GM23248 (cell line): ENCODE measurements around the gene MAGEL2. TPM values are rescaled to one million over a fixed set of nuclear protein-coding genes. Genes with fewer than 3 reads are reported as not detected.

Experiments used
- DNase-seq: peaks from one replicate; pipeline ENCODE4 v3.0.0-alpha.2; 2015
- H2AFZ ChIP-seq: fragments of 200-600 bp; sonication (generic); 2 replicates; pipeline ENCODE4 v1.6.1; 2016; ENCODE audit warnings: antibody characterized with exemption
- H3F3A ChIP-seq: fragments of 200-600 bp; sonication (generic); 2 replicates; pipeline ENCODE4 v1.6.1; 2016; ENCODE audit warnings: mild to moderate bottlenecking, antibody characterized with exemption, mixed run types; ENCODE audit not compliant: insufficient read depth
- H3K27ac ChIP-seq: fragments of 200-600 bp; sonication (generic); 2 replicates; pipeline ENCODE4 v1.5.1; 2016; ENCODE audit warnings: mild to moderate bottlenecking
- H3K27me3 ChIP-seq: fragments of 200-600 bp; sonication (generic); replicated peaks from 2 replicates; pipeline ENCODE4 v1.6.1; 2016; ENCODE audit warnings: mild to moderate bottlenecking; ENCODE audit not compliant: insufficient read depth
- H3K36me3 ChIP-seq: fragments of 200-600 bp; sonication (generic); 2 replicates; pipeline ENCODE4 v1.6.1; 2016; ENCODE audit warnings: low read depth, mild to moderate bottlenecking
- H3K4me1 ChIP-seq: fragments of 200-600 bp; sonication (generic); 2 replicates; pipeline ENCODE4 v1.6.1; 2016; ENCODE audit warnings: mild to moderate bottlenecking; ENCODE audit not compliant: insufficient read depth
- H3K4me2 ChIP-seq: fragments of 200-600 bp; sonication (generic); one replicate; pipeline ENCODE4 v1.6.1; 2016; ENCODE audit warnings: mild to moderate bottlenecking; ENCODE audit not compliant: unreplicated experiment
- H3K4me3 ChIP-seq: fragments of 200-600 bp; sonication (generic); 2 replicates; pipeline ENCODE4 v1.5.1; 2016; ENCODE audit warnings: mild to moderate bottlenecking
- H3K79me2 ChIP-seq: fragments of 200-600 bp; sonication (generic); 2 replicates; pipeline ENCODE4 v1.6.1; 2016; ENCODE audit warnings: mild to moderate bottlenecking; ENCODE audit not compliant: insufficient read depth
- H3K9ac ChIP-seq: fragments of 200-600 bp; sonication (generic); 2 replicates; pipeline ENCODE4 v1.6.1; 2016; ENCODE audit warnings: mild to moderate bottlenecking
- H3K9me2 ChIP-seq: fragments of 200-600 bp; sonication (generic); 2 replicates; pipeline ENCODE4 v1.6.1; 2016; ENCODE audit warnings: mixed run types, mild to moderate bottlenecking, moderate library complexity; ENCODE audit not compliant: insufficient read depth
- H3K9me3 ChIP-seq: fragments of 200-600 bp; sonication (generic); one replicate; pipeline ENCODE4 v1.6.1; 2017; ENCODE audit warnings: low read depth
- H4K20me1 ChIP-seq: fragments of 200-600 bp; sonication (generic); 2 replicates; pipeline ENCODE4 v1.6.0; 2016; ENCODE audit not compliant: insufficient read depth
- EZH2 ChIP-seq: fragments of 200-600 bp; sonication (generic); IDR thresholded peaks from 2 replicates; pipeline ENCODE4 v1.6.1; 2018; ENCODE audit warnings: antibody characterized with exemption, mild to moderate bottlenecking; ENCODE audit not compliant: insufficient read depth, poor library complexity, severe bottlenecking
- EZH2phosphoT487 ChIP-seq: fragments of 200-600 bp; sonication (generic); IDR thresholded peaks from 2 replicates; pipeline ENCODE4 v1.6.1; 2018; ENCODE audit warnings: antibody characterized with exemption, moderate library complexity, mild to moderate bottlenecking, low read depth; ENCODE audit not compliant: insufficient read depth
- WGBS, 2 experiments: methylation state at CpG; one replicate each; pipeline ENCODE4 v1.1.6; 2015 to 2017; ENCODE audit warnings: low lambda C conversion rate in 2 of 2, low coverage in 1 of 2; ENCODE audit errors: missing lambda C conversion rate in 2 of 2; 5-methylcytosine and 5-hydroxymethylcytosine counted together
- in situ Hi-C: fragments of 300-500 bp; cut with MboI; formaldehyde crosslinking; loops from 2 replicates; pipeline ENCODE4 v1.15.0; 2020
- polyA plus RNA-seq: library from polyadenylated mRNA; unstranded; fragments of >200 nt; fragmentation: Nextera tagmentation; extraction: Ambion mirVana; gene quantifications from 2 replicates; pipeline ENCODE4 v1.2.1, GENCODE V29; 2016
- total RNA-seq: library from RNA; depleted of rRNA; stranded (reverse); fragments of >200 nt; shearing (Covaris generic); gene quantifications from 2 replicates; pipeline ENCODE4 v1.2.3, GENCODE V29; 2014; rRNA removed

The MAGEL2 gene
- total and polyA plus RNA-seq, 2 experiments from 2014 or later: 0.14 to 0.22 TPM

DNA sequence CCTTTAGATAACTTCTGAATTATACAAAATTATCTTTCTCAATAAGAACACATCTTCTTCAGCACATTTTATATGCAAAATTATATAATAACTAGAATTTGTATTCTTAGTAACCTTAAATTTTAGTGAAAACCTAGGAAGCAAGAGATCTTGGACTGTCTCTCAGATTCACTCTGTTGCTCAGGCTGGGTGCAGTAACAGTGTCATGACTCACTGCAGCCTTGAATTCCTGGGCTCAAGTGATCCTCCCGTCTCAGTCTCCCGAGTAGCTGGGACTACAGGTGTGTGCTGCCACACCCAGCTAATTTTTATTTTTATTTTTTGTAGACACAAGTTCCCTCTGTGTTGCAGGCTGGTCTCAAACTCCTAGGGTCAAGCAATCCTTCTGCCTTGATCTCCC is 52.3 kb downstream of the MAGEL2 start:
- WGBS, 2 experiments: 9% methylated on average over 2 of the region's 2 CpGs
- no peaks in the 10 kb centered on the region for H3F3A ChIP-seq
- no peaks in the 10 kb centered on the region for H3K27me3 ChIP-seq
- H3K9me2 ChIP-seq: no peaks in the 10 kb centered on the region
- in situ Hi-C loops: no loop called here
- no peaks in the 10 kb centered on the region for H3K36me3 ChIP-seq
- H3K9me3 ChIP-seq: no peaks in the 10 kb centered on the region
- no peaks in the 10 kb centered on the region for H3K4me1 ChIP-seq
- H3K4me3 ChIP-seq: no peak overlapping the region
- H3K4me2 ChIP-seq: no peak overlapping the region
- H4K20me1 ChIP-seq: no peaks in the 10 kb centered on the region
- H3K27ac ChIP-seq: no peak overlapping the region
- no peak overlapping the region for H2AFZ ChIP-seq
- no peaks in the 10 kb centered on the region for H3K79me2 ChIP-seq
- no peak overlapping the region for H3K9ac ChIP-seq
- TF ChIP-seq EZH2phosphoT487: no peak
- no peak for TF ChIP-seq EZH2
- DNase-seq: no peak

DNA sequence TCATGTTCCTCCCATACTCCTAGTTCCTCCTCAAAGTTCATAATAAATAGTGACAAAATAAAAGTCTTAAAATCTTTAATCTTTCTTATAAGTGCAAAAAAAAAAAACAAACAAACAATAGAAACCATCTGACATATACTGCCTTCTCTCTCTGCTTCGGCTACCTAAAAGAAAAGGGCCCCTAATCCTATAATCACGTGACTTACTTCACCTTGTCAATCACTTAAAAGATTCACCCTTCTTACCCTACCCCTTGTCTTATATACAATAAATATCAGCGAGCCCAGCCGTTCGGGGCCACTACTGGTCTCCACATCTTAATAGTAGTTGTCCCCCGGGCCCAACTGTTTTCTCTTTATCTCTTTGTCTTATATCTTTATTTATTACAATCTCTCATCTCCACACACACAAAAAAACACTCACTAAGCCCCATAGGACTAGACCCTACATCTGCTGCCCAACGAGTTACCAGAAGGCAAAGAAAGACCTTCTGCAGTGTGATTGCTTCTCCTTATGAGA is 53.4 kb downstream of the MAGEL2 start:
- H3K9me3 ChIP-seq: no peaks in the 10 kb centered on the region
- no peaks in the 10 kb centered on the region for H4K20me1 ChIP-seq
- H3K9me2 ChIP-seq: no peaks in the 10 kb centered on the region
- TF ChIP-seq EZH2phosphoT487 (no peak), EZH2 (no peak)
- no peaks in the 10 kb centered on the region for H3K4me1 ChIP-seq
- H2AFZ ChIP-seq: no peak overlapping the region
- H3K36me3 ChIP-seq: no peaks in the 10 kb centered on the region
- no peak overlapping the region for H3K4me3 ChIP-seq
- no peak overlapping the region for H3K4me2 ChIP-seq
- H3K27ac ChIP-seq: no peak overlapping the region
- WGBS, 2 experiments: 35 to 38% methylated on average over 7 of the region's 7 CpGs
- in situ Hi-C loops: no loop called here
- DNase-seq: no peak
- H3K9ac ChIP-seq: no peak overlapping the region
- no peaks in the 10 kb centered on the region for H3K79me2 ChIP-seq
- no peaks in the 10 kb centered on the region for H3K27me3 ChIP-seq
- no peaks in the 10 kb centered on the region for H3F3A ChIP-seq

Other genes starting within 250 kb of the MAGEL2 start
- gene GOLGA6L2, start 200.6 kb downstream of the MAGEL2 start, total RNA-seq: not detected in 2 replicates
- gene GOLGA6L2, start 200.6 kb downstream of the MAGEL2 start, polyA plus RNA-seq: not detected in 2 replicates
- gene MKRN3, start 82.2 kb downstream of the MAGEL2 start, total RNA-seq: 0.13 and 0.76 TPM in 2 replicates
- 0.18 and 0.68 TPM in 2 replicates for gene MKRN3, start 82.2 kb downstream of the MAGEL2 start, polyA plus RNA-seq
- gene NDN, start 39.4 kb upstream of the MAGEL2 start, total RNA-seq: 127 and 133 TPM in 2 replicates
- gene NDN, start 39.4 kb upstream of the MAGEL2 start, polyA plus RNA-seq: 76.9 and 78.7 TPM in 2 replicates